CD4-positive, alpha-beta memory T cell (primary cell): Measurements from ENCODE around the gene NUP62. TPM values are rescaled to one million over a fixed set of nuclear protein-coding genes. Genes with fewer than 3 reads are reported as not detected.

Source experiments
- CTCF ChIA-PET: fragments of 350-600 bp; sonication (Branson Sonifier 250); formaldehyde crosslinking; loops from one replicate; lab custom pipeline; 2021; ENCODE audit warnings: inconsistent platforms; ENCODE audit not compliant: partially characterized antibody; lab: Charles Lee
- POLR2A ChIA-PET: fragments of 350-600 bp; sonication (Branson Sonifier 250); formaldehyde crosslinking; loops from one replicate; lab custom pipeline; 2021; ENCODE audit not compliant: partially characterized antibody; lab: Charles Lee
- DNase-seq, 5 donors: peaks; one replicate each; pipeline versions ENCODE4 v3.0.0 to v3.0.0-alpha.2; 2020 to 2022; ENCODE audit warnings: mixed read lengths in 1 of 5
- H3K27ac ChIP-seq: one replicate; pipeline ENCODE4 v1.7.0; 2013; ENCODE audit warnings: low read depth, low read length
- H3K27me3 ChIP-seq: 2 replicates; pipeline ENCODE4 v1.7.0; 2013; ENCODE audit warnings: mild to moderate bottlenecking, low read length, moderate library complexity; ENCODE audit not compliant: insufficient read depth
- H3K36me3 ChIP-seq: 2 replicates; pipeline ENCODE4 v1.7.0; 2013; ENCODE audit warnings: mild to moderate bottlenecking, low read length, moderate library complexity; ENCODE audit not compliant: insufficient read depth
- H3K4me1 ChIP-seq: 2 replicates; pipeline ENCODE4 v1.7.0; 2013; ENCODE audit warnings: mild to moderate bottlenecking, low read length, moderate library complexity; ENCODE audit not compliant: insufficient read depth
- H3K4me3 ChIP-seq, 2 donors: one replicate each; pipeline ENCODE4 v1.7.0; 2013; ENCODE audit warnings: low read length in 2 of 2, mild to moderate bottlenecking in 1 of 2
- H3K9me3 ChIP-seq, 2 donors: one replicate each; pipeline ENCODE4 v1.7.0; 2013; ENCODE audit warnings: low read length in 2 of 2, control low read depth in 1 of 2; ENCODE audit not compliant: control insufficient read depth in 1 of 2
- H3K27ac Mint-ChIP-seq, 7 donors: one replicate each; pipeline ENCODE4 v1.8.0; 2020 to 2021; ENCODE audit warnings: mixed read lengths in 7 of 7, mild to moderate bottlenecking in 6 of 7, inconsistent platforms in 3 of 7, moderate library complexity in 3 of 7
- H3K27me3 Mint-ChIP-seq, 2 donors: one replicate each; pipeline ENCODE4 v1.8.0; 2020 to 2021; ENCODE audit warnings: mixed read lengths in 2 of 2
- H3K36me3 Mint-ChIP-seq, 2 donors: one replicate each; pipeline ENCODE4 v1.8.0; 2020 to 2021; ENCODE audit warnings: mixed read lengths in 2 of 2, inconsistent platforms in 1 of 2, mild to moderate bottlenecking in 1 of 2
- H3K4me1 Mint-ChIP-seq, 4 donors: one replicate each; pipeline ENCODE4 v1.8.0; 2020 to 2021; ENCODE audit warnings: mixed read lengths in 4 of 4, mild to moderate bottlenecking in 1 of 4
- H3K4me3 Mint-ChIP-seq, 8 donors: one replicate each; pipeline ENCODE4 v1.8.0; 2020 to 2021; ENCODE audit warnings: mixed read lengths in 8 of 8, mild to moderate bottlenecking in 7 of 8, moderate library complexity in 6 of 8, inconsistent platforms in 3 of 8
- H3K9me3 Mint-ChIP-seq, 8 donors: one replicate each; pipeline ENCODE4 v1.8.0; 2020 to 2021; ENCODE audit warnings: mixed read lengths in 8 of 8, mild to moderate bottlenecking in 5 of 8, inconsistent platforms in 3 of 8, moderate library complexity in 1 of 8
- intact Hi-C: fragments of 100-400 bp; cut with micrococcal nuclease; formaldehyde crosslinking; loops from one replicate; pipeline ENCODE4 v1.15.1; 2023
- polyA plus RNA-seq, 2 donors: library from polyadenylated mRNA; unstranded; fragments of 300-500 nt; fragmentation: Illumina TruSeq; gene quantifications; one replicate each; pipeline ENCODE4 v1.2.3, GENCODE V29; 2021
- total RNA-seq, 2 experiments: library from RNA; stranded (reverse); gene quantifications; one replicate each; pipeline ENCODE4 v1.2.3, GENCODE V29; 2021

Gene NUP62
- total and polyA plus RNA-seq, 4 experiments from 2014 or later, result 43.3 to 71.0 (median 66.7) TPM

DNA sequence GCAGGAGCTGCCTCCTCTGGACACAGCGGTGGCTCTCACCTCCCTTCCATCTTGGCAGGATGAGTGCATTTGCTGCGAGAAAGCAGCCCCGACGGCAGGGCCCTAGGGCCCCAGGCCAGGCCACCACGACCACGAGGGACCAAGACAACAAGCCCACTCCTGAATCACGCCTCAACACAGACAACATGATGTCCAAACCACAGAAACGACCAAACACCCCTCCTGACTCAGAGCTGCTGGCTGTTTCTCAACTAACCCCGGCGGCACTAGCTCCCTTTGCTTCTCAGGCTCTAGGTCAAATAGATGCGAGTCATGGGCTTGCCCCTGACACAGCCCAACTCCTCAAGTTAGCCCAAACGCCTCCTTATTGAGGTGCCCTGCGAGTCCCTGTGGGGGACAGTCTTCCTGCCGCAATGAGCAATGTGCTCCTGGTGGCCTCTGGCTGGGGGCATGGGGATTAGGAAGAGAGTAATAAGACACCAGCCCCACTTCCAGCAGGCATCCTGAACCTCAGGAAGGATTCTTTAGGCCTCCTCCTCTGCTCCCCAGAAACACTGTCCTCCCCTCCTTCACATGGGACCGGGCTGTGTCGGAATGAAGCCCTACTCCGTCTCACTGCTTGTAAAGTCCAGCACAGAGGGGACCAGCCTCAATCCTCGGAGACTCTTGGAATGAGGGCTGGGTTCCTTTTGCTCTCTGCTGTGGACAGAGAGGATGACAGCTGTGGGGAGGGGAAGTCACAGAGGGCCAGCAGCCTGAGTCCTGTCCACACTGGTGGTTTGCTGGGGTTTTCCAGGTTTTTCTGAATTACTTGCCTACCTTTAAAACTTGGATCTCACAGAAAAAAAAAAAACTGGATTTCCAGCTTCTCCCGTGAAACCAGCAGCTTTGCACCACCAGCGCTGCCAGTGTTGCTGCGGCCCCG, 7.2 kb downstream of the NUP62 start:
- peak overlapping the region in 1 of 8 donors; percentile 8 for H3K4me3 Mint-ChIP-seq
- Histone ChIP-seq H3K36me3 (peaks cover 40% of the 10 kb centered on the region), H3K9me3 (no peaks in the 10 kb centered on the region), H3K27ac (no peak overlapping the region), H3K27me3 (no peaks in the 10 kb centered on the region), H3K4me1 (peaks cover 21% of the 10 kb centered on the region), H3K4me3 (no peak overlapping the region)
- no peaks in the 10 kb centered on the region for H3K9me3 Mint-ChIP-seq
- H3K27ac Mint-ChIP-seq, result peak overlapping the region in 5 of 7 donors; percentile 13 to 87 (median 56)
- ChIA-PET POLR2A (no interaction called here), CTCF (no interaction called here)
- intact Hi-C loops, result no loop called here
- DNase-seq, result no peak
- no peaks in the 10 kb centered on the region for H3K27me3 Mint-ChIP-seq
- peaks cover 25 to 47% of the 10 kb centered on the region in 2 donors for H3K36me3 Mint-ChIP-seq
- peaks cover 17 to 62% (median 33%) of the 10 kb centered on the region in 4 donors for H3K4me1 Mint-ChIP-seq

DNA sequence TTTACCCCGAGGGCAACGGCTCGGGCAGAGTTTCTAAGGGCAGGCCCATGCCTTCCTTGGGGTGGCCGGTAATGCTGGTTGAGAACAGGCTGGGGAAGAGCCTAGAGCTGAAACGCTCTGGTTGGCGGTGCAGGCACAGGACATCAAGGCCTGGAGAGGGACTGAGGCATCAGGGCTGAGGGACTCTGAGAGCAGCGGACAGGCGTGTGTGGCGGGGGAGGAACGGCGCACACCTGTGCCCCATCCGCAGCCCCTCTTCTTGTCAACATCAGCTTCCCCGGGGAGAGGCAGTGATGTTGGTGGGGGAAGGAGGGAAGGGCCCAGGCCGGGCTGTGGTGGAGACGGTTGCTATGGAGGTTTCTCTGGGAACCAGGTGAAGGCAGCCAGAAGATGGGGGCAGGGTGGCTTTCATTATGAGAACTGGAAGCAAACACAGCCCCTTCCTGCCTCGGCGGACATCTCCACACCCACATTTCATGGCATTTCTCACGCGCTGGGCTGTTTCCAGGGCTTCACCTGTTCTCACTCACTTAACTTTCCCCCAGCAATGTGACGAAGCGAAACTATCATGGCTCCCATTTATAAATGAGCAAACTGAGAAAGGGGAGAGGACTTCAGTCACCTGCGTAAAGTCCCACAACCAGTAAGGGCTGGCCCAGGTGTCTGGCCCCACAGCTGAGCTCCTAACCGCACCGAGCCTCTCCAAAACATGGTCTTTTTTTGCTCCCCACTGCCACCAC, 8.5 kb downstream of the NUP62 start:
- intact Hi-C loops, result no loop called here
- H3K27me3 Mint-ChIP-seq, result no peaks in the 10 kb centered on the region
- no peaks in the 10 kb centered on the region for H3K9me3 Mint-ChIP-seq
- Histone ChIP-seq H3K36me3 (peaks cover 36% of the 10 kb centered on the region), H3K4me3 (no peak overlapping the region), H3K27ac (no peak overlapping the region), H3K27me3 (no peaks in the 10 kb centered on the region), H3K9me3 (no peaks in the 10 kb centered on the region), H3K4me1 (peaks cover 14% of the 10 kb centered on the region)
- no peak for DNase-seq
- peak overlapping the region in 6 of 7 donors; percentile 37 to 92 (median 68) for H3K27ac Mint-ChIP-seq
- CTCF ChIA-PET, result no interaction called here
- POLR2A ChIA-PET, result interaction anchor here (3.6 kb wide), 1 partner anchor 8 kb away, joined by 14 read pairs; the partner anchor contains the start of genes ATF5 and NUP62
- H3K4me3 Mint-ChIP-seq, result no peak overlapping the region
- peaks cover 26 to 50% of the 10 kb centered on the region in 2 donors for H3K36me3 Mint-ChIP-seq
- H3K4me1 Mint-ChIP-seq, result peaks cover 16 to 62% (median 30%) of the 10 kb centered on the region in 4 donors

DNA sequence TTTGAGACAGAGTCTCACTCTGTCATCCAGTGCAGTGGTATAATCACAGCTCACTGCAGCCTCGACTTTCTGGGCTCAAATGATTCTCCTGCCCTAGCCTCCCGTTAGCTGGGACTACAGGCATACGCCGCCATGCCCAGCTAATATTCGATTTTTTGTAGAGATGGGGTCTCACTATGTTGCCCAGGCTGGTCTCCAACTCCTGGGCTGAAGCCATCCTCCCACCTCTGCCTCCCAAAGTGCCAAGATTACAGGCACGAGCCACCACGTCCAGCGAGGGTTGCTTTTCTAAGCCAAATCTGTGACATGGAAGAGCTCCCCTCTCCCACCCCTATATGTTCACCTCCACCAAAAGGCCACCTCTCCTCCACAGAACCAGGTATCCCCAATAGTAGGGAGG, 11.2 kb downstream of the NUP62 start:
- Mint-ChIP-seq H3K4me3 (no peak overlapping the region), H3K9me3 (no peaks in the 10 kb centered on the region), H3K4me1 (peaks cover 13 to 64% (median 36%) of the 10 kb centered on the region in 4 donors), H3K27me3 (no peaks in the 10 kb centered on the region), H3K36me3 (peaks cover 36 to 64% of the 10 kb centered on the region in 2 donors), H3K27ac (peak overlapping the region in 2 of 7 donors; percentile 12 to 19)
- no peak overlapping the region for H3K27ac ChIP-seq
- no peak for DNase-seq
- intact Hi-C loops, result no loop called here
- H3K4me3 ChIP-seq, result no peak overlapping the region
- POLR2A ChIA-PET, result interaction anchor here (1.1 to 3.6 kb wide), 2 partner anchors 11 to 21 kb away, joined by 3 to 14 read pairs; partner anchors contain the start of genes ATF5, IL4I1 and NUP62
- H3K27me3 ChIP-seq, result no peaks in the 10 kb centered on the region
- CTCF ChIA-PET, result no interaction called here
- H3K4me1 ChIP-seq, result peaks cover 6% of the 10 kb centered on the region
- H3K36me3 ChIP-seq, result peaks cover 34% of the 10 kb centered on the region
- H3K9me3 ChIP-seq, result no peaks in the 10 kb centered on the region

DNA sequence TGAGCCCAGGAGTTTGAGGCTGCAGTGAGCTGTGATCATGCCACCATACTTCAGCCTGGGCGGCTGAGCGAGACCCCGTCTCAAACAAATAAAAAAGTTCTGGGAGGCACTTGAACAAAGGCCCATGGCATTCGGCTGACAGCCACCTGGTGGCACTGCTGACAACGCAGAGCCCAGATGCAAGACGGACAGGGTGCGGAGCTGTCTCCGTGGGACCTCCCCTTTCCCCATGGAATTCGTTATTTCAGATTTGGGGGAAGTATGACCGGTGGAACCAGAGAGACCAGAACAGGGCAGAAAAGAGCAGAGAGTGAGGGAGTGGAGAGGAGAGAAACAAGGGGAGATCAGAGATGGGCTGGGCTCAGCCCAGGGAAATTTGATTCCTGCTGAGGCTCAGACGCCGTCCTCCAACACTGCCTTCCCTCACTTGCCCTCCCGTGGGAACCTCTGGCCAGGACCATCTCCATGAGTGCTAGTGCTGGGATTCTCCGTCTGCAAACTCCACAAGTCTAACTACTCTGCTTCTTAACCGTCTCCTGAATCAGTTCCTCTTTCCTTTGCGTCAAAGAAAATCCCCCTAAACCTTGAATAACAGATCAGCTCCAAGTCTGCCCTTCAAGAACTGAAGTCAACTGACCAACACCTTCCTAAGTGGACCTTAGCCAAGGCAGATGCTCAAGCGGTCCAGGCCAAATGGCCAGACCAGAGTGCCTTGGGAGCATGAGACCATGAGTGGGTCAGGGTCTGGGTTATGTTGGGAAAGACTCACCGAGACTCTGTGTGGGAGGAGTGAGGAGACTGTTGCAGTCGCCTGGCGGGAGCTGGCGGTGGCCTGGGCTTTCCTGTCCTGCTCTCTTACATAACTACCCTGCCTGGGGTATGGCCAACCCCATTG, 12.2 kb downstream of the NUP62 start:
- peaks cover 12 to 65% (median 36%) of the 10 kb centered on the region in 4 donors for H3K4me1 Mint-ChIP-seq
- no peaks in the 10 kb centered on the region for H3K9me3 Mint-ChIP-seq
- no peaks in the 10 kb centered on the region for H3K9me3 ChIP-seq
- H3K36me3 ChIP-seq, result peaks cover 34% of the 10 kb centered on the region
- H3K27me3 ChIP-seq, result no peaks in the 10 kb centered on the region
- no peak for DNase-seq
- H3K27ac ChIP-seq, result no peak overlapping the region
- CTCF ChIA-PET, result no interaction called here
- H3K4me3 Mint-ChIP-seq, result no peak overlapping the region
- H3K4me3 ChIP-seq, result no peak overlapping the region
- H3K27me3 Mint-ChIP-seq, result no peaks in the 10 kb centered on the region
- POLR2A ChIA-PET, result interaction anchor here (1.1 to 3.6 kb wide), 2 partner anchors 12 to 20 kb away, joined by 3 to 14 read pairs; partner anchors contain the start of genes ATF5, IL4I1 and NUP62
- H3K36me3 Mint-ChIP-seq, result peaks cover 41 to 67% of the 10 kb centered on the region in 2 donors
- H3K4me1 ChIP-seq, result peaks cover 6% of the 10 kb centered on the region
- intact Hi-C loops, result no loop called here
- peak overlapping the region in 4 of 7 donors; percentile 24 to 76 (median 34) for H3K27ac Mint-ChIP-seq

DNA sequence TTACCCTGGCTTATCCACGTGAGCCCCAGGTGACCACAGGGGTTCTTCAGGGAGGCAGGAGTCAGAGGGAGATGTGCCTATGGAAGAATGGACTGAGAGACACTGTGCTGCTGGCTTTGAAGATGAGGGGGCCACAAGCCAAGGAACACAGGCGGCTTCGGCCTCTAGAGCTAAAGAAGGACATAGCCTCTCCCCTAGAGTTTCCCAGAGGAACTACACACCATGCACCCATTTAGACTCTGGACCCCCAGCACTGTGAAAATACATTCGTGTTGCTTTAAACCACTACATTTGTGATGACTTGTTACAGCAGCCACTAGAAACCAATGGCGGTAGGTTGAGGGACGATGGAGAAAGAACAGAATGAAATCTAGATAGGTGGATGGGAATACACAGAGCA, 14.0 kb downstream of the NUP62 start:
- Histone ChIP-seq H3K4me3 (no peak overlapping the region), H3K27me3 (no peaks in the 10 kb centered on the region), H3K27ac (no peak overlapping the region), H3K4me1 (peaks cover 20% of the 10 kb centered on the region), H3K9me3 (no peaks in the 10 kb centered on the region), H3K36me3 (peaks cover 30% of the 10 kb centered on the region)
- no peak for DNase-seq
- H3K4me3 Mint-ChIP-seq, result no peak overlapping the region
- H3K27me3 Mint-ChIP-seq, result no peaks in the 10 kb centered on the region
- no peaks in the 10 kb centered on the region for H3K9me3 Mint-ChIP-seq
- ChIA-PET CTCF (no interaction called here), POLR2A (no interaction called here)
- H3K36me3 Mint-ChIP-seq, result peaks cover 40 to 62% of the 10 kb centered on the region in 2 donors
- peaks cover 18 to 64% (median 35%) of the 10 kb centered on the region in 4 donors for H3K4me1 Mint-ChIP-seq
- H3K27ac Mint-ChIP-seq, result peak overlapping the region; percentile 6 to 88 (median 71)
- intact Hi-C loops, result no loop called here

DNA sequence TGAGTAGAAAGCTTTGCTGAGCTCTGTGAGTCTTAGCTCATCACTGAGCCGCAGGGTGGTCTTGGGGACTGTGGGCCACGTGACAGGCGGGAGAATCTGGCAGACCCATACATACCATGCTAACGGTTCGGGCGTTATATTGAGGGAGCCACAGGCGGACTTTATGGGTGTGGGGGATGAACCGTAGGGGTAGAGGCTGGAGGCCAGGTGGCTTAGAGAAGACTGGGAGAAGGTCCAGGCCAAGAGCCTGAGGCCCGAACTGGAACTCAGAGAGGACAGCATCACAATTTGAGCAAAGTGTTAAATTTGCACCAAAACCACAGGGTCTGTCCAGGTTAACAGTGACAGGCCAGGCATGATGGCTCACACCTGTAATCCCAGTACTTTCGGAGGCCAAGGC, 15.6 kb downstream of the NUP62 start:
- CTCF ChIA-PET, result interaction anchor here (1.9 kb wide), 1 partner anchor 23 kb away, joined by 4 read pairs; no protein-coding TSS in a partner anchor

More for the DNA sequence above, 15.6 kb downstream of the NUP62 start:
- Mint-ChIP-seq H3K9me3 (no peaks in the 10 kb centered on the region), H3K27ac (peak overlapping the region in 5 of 7 donors; percentile 15 to 63 (median 31)), H3K4me3 (no peak overlapping the region), H3K4me1 (peaks cover 16 to 59% (median 36%) of the 10 kb centered on the region in 4 donors), H3K36me3 (peaks cover 40 to 62% of the 10 kb centered on the region in 2 donors), H3K27me3 (no peaks in the 10 kb centered on the region)
- peaks cover 20% of the 10 kb centered on the region for H3K4me1 ChIP-seq
- no peak for DNase-seq
- H3K9me3 ChIP-seq, result no peaks in the 10 kb centered on the region
- H3K4me3 ChIP-seq, result no peak overlapping the region
- POLR2A ChIA-PET, result interaction anchor here (0.8 to 1.2 kb wide), 2 partner anchors 11 to 44 kb away, joined by 3 read pairs; no protein-coding TSS in a partner anchor
- no peak overlapping the region for H3K27ac ChIP-seq
- H3K27me3 ChIP-seq, result no peaks in the 10 kb centered on the region
- H3K36me3 ChIP-seq, result peaks cover 30% of the 10 kb centered on the region
- intact Hi-C loops, result no loop called here
